ENCODE data around the gene MED13L. TPM values are rescaled to one million over a fixed set of nuclear protein-coding genes. Genes with fewer than 3 reads are reported as not detected.
A peak's percentile ranks its signal among the peaks of the same experiment; 100 is the strongest.
"Not testable (repeated sequence)": the region's sequence is repeated elsewhere in the genome, so short reads cannot be mapped to it uniquely, and the experiment has no call there.

MED13L gene
- total RNA-seq, 1 donor from 2014 or later, result 147 TPM

DNA sequence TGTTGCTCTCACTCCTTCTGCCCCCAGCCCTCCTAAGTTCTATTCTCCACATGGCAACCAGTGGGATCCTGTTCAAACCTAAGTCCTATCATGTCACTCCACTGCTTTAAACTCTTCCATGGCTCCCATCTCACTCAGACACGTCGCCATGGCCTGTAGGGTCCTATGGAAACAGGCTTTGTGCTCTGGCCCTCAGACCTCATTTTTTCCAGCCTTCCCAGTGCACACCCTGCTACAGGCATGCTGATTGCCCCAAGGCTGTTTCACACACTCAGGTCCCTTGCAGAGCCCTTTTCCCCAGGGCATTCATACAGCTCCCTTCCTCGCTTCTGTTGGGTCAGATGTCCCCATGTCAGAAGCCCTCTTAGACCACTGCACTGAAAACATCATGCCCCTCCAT is 11.2 kb upstream of the MED13L start:
- no peak for DNase-seq
- Histone ChIP-seq H3K4me3 (no peak overlapping the region), H3K4me1 (no peaks in the 10 kb centered on the region), H3K36me3 (no peaks in the 10 kb centered on the region), H3K27me3 (no peaks in the 10 kb centered on the region), H3K27ac (no peak overlapping the region), H3K9me3 (no peaks in the 10 kb centered on the region)
- TF ChIP-seq CTCF (IDR thresholded peaks at IDR 0.05), result no peak
- intact Hi-C loops (cut with DNase I), result no loop called here
- ATAC-seq, result no peak

DNA sequence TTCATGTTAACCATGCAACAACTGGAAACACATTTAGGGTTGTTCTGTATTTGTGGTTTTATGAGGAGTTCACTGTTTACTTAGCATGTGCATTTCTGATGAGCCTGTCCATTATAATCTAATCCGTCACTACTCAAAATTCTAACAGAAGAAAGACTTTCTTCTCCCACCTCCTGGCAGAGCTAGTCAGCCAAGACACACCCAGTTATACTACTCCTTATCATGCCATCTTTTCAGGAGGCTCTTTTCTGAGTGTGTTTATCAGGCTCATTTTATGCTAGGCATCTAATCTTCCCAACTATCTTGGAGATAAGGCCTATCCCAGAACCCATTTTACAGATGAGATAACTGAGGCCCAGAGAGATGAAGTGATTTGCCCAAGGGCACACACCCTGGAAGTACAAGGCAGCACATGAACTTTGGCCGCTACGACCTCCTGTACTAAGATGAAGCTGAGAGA is 10.4 kb upstream of the MED13L start:
- ATAC-seq (no peak), DNase-seq (no peak)
- Histone ChIP-seq H3K27me3 (no peaks in the 10 kb centered on the region), H3K4me3 (no peak overlapping the region), H3K9me3 (no peaks in the 10 kb centered on the region), H3K36me3 (no peaks in the 10 kb centered on the region), H3K27ac (no peak overlapping the region), H3K4me1 (peaks cover under 1% of the 10 kb centered on the region)
- intact Hi-C loops (cut with DNase I), result no loop called here
- no peak for TF ChIP-seq CTCF (IDR thresholded peaks at IDR 0.05)

DNA sequence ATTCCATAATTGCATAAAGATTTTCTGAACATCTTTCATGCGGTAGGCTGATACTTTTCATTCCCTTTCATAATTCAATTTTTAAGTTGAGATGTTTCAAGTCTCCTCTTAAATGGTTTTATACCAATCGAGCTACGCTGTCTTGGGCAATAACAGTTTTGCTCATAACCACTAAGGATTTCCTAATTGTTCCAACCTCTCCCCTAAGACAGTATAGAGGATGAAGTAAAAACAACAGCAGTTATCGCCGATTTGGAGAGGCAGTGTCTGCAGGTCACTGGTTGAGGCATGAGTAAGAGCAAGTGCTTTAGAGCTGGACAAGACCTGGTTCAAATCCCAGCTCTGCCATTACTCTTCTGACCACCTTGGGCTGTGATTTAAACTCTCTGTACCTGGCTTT is 6.9 kb upstream of the MED13L start:
- peaks cover 10% of the 10 kb centered on the region for H3K4me1 ChIP-seq
- H3K4me3 ChIP-seq, result no peak overlapping the region
- intact Hi-C loops (cut with DNase I), result no loop called here
- DNase-seq (no peak), ATAC-seq (peak; percentile 63)
- TF ChIP-seq CTCF (IDR thresholded peaks at IDR 0.05), result no peak
- no peaks in the 10 kb centered on the region for H3K27me3 ChIP-seq
- H3K9me3 ChIP-seq, result no peaks in the 10 kb centered on the region
- H3K36me3 ChIP-seq, result no peaks in the 10 kb centered on the region
- H3K27ac ChIP-seq, result no peak overlapping the region

DNA sequence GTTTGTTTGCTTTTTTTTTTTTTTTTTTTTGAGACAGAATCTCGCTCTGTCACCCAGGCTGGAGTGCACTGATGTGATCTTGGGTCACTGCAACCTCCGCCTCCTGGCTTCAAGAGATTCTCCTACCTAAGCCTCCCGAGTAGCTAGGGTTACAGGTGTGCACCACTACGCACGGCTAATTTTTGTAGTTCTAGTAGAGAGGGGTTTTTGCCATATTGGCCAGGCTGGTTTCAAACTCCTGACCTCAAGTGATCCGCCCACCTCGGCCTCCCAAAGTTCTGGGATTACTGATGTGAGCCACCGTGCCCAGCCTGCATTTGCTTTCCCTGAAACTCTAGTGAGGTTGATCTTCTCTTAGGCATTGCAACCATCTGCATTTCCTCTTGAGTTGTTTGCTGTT is 6.4 kb upstream of the MED13L start:
- H3K27ac ChIP-seq; H3K36me3 ChIP-seq; H3K4me3 ChIP-seq; ATAC-seq; DNase-seq; H3K9me3 ChIP-seq; H3K27me3 ChIP-seq; H3K4me1 ChIP-seq; intact Hi-C loops (cut with DNase I): not testable (repeated sequence)

DNA sequence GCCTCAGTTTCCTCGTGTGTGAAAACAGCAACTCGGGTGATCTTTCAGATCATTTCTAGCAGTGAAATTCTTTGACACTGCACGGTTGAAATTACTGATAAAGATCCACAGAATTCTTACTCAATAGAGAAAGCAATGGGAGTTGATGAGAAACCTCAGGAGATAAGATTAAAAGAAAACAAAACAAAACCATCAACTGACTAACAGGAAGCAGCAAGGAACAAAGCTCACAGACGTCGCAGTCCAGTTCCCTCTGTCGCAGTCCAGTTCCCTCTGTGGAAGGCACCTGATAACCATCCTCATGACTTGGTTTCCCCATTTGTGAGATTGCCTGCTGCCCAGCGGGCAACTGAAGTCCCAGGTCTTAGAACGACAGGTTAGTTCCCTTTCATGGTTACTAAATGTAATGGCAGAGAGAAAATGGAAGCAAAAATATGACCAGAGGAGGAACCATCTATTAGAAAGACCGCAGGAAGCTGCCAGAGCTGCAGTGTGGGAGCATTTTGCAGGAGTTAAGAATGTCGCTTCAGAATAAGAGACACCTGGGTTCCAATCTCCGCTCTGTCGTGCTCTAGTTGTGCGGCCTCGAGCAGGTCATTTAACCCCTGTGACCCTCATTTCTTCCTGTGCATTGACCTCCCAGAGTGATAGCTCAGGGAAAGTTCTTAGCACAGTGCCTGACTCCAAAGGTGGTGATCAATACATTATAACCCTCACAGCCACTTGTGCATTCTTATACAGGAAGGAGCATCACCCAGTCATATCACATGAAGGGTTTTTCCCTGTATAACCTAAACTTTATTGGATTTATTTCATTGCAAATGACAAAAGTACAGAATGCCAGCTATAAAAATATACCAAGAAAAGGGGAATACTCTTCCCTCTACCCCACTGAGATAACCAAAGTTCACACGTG is 5.1 kb upstream of the MED13L start:
- ATAC-seq, result no peak
- Histone ChIP-seq H3K36me3 (no peaks in the 10 kb centered on the region), H3K9me3 (no peaks in the 10 kb centered on the region), H3K4me1 (peaks cover 10% of the 10 kb centered on the region), H3K27ac (no peak overlapping the region), H3K27me3 (no peaks in the 10 kb centered on the region), H3K4me3 (no peak overlapping the region)
- intact Hi-C loops (cut with DNase I), result no loop called here
- TF ChIP-seq CTCF (IDR thresholded peaks at IDR 0.05), result no peak
- DNase-seq, result no peak

GRCh38 chr12:116280595-116281290 is 3.2 kb upstream of the MED13L start:
- Histone ChIP-seq H3K27me3 (no peaks in the 10 kb centered on the region), H3K36me3 (no peaks in the 10 kb centered on the region), H3K27ac (no peak overlapping the region), H3K4me3 (no peak overlapping the region), H3K4me1 (peaks cover 10% of the 10 kb centered on the region), H3K9me3 (no peaks in the 10 kb centered on the region)
- DNase-seq (no peak), ATAC-seq (no peak)
- intact Hi-C loops (cut with DNase I), result no loop called here
- no peak for TF ChIP-seq CTCF (IDR thresholded peaks at IDR 0.05)
